G401 (cell line): ENCODE data around the gene USP2. TPM values are rescaled to one million over a fixed set of nuclear protein-coding genes. Genes with fewer than 3 reads are reported as not detected.
"Not testable (repeated sequence)": the region's sequence is repeated elsewhere in the genome, so short reads cannot be mapped to it uniquely, and the experiment has no call there.

Source experiments
- DNase-seq: peaks from one replicate; pipeline ENCODE4 v3.0.0-alpha.2; 2015; ENCODE audit warnings: low spot score
- in situ Hi-C: cut with HindIII; loops from 2 replicates; pipeline ENCODE4 v1.10.0; 2016; ENCODE audit warnings: low sequenced_read_pairs, mixed read lengths
- total RNA-seq: library from RNA; depleted of rRNA; stranded (reverse); fragments of >200 nt; shearing (Covaris generic); gene quantifications from 2 replicates; pipeline ENCODE4 v1.2.3, GENCODE V29; 2014

The USP2 gene
- total RNA-seq, 1 experiment from 2014 or later, result 0.75 TPM

GRCh38 chr11:119415966-119416365, 34.5 kb upstream of the USP2 start:
- in situ Hi-C loops, result no loop called here
- no peak for DNase-seq

GRCh38 chr11:119415517-119415916, 34.0 kb upstream of the USP2 start:
- no peak for DNase-seq
- in situ Hi-C loops, result no loop called here

GRCh38 chr11:119414734-119415133, 33.2 kb upstream of the USP2 start:
- in situ Hi-C loops, result no loop called here

GRCh38 chr11:119414321-119414720, 32.8 kb upstream of the USP2 start:
- in situ Hi-C loops, result no loop called here

More at GRCh38 chr11:119414734-119415133, 33.2 kb upstream of the USP2 start:
- DNase-seq, result no peak

GRCh38 chr11:119412072-119412471, 30.6 kb upstream of the USP2 start:
- in situ Hi-C loops, result no loop called here

More at GRCh38 chr11:119414321-119414720, 32.8 kb upstream of the USP2 start:
- no peak for DNase-seq

GRCh38 chr11:119410501-119410900, 29.0 kb upstream of the USP2 start:
- in situ Hi-C loops, result no loop called here
- no peak for DNase-seq

More at GRCh38 chr11:119412072-119412471, 30.6 kb upstream of the USP2 start:
- no peak for DNase-seq

GRCh38 chr11:119409731-119410130, 28.2 kb upstream of the USP2 start:
- in situ Hi-C loops, result no loop called here
- no peak for DNase-seq

- in situ Hi-C loops, result no loop called here
- DNase-seq, result no peak
Observed at GRCh38 chr11:119406005-119406404, 24.5 kb upstream of the USP2 start.

GRCh38 chr11:119405448-119405847, 24.0 kb upstream of the USP2 start:
- in situ Hi-C loops, DNase-seq: not testable (repeated sequence)

GRCh38 chr11:119404872-119405271, 23.4 kb upstream of the USP2 start:
- no peak for DNase-seq
- in situ Hi-C loops, result no loop called here

- DNase-seq, result no peak
- in situ Hi-C loops, result no loop called here
Observed at GRCh38 chr11:119403021-119403420, 21.5 kb upstream of the USP2 start.

GRCh38 chr11:119402470-119402869, 21.0 kb upstream of the USP2 start:
- in situ Hi-C loops, result no loop called here

GRCh38 chr11:119400860-119401259, 19.4 kb upstream of the USP2 start:
- no peak for DNase-seq
- in situ Hi-C loops, result no loop called here

More at GRCh38 chr11:119402470-119402869, 21.0 kb upstream of the USP2 start:
- DNase-seq, result no peak

GRCh38 chr11:119397740-119398139, 16.2 kb upstream of the USP2 start:
- DNase-seq, result no peak
- in situ Hi-C loops, result no loop called here

- in situ Hi-C loops, result no loop called here
- DNase-seq, result no peak
Observed at GRCh38 chr11:119396835-119397234, 15.3 kb upstream of the USP2 start.

GRCh38 chr11:119391275-119391674, 9.8 kb upstream of the USP2 start:
- DNase-seq, result no peak
- in situ Hi-C loops, result no loop called here

- in situ Hi-C loops, result no loop called here
- no peak for DNase-seq
Observed at GRCh38 chr11:119389611-119390254, 8.2 kb upstream of the USP2 start.

GRCh38 chr11:119388103-119388502, 6.6 kb upstream of the USP2 start:
- in situ Hi-C loops, result no loop called here
- DNase-seq, result no peak

GRCh38 chr11:119384332-119384731, 2.8 kb upstream of the USP2 start:
- in situ Hi-C loops, result no loop called here
- DNase-seq, result no peak

- in situ Hi-C loops, DNase-seq: not testable (repeated sequence)
Observed at GRCh38 chr11:119382513-119382912, 1.0 kb upstream of the USP2 start.

- in situ Hi-C loops, result no loop called here
- DNase-seq, result no peak
Observed at GRCh38 chr11:119382101-119382500, 611 bp upstream of the USP2 start.
